GM12878 (cell line): Measurements from ENCODE around the gene KRTAP12-1.

ENCODE experiments used
- CREM ChIP-seq: IDR thresholded peaks from 2 replicates; pipeline ENCODE4 v1.6.1; 2014; ENCODE audit warnings: antibody characterized with exemption, low read depth
- POLR2AphosphoS5 ChIP-seq: IDR thresholded peaks from 2 replicates; pipeline ENCODE4 v1.6.1; 2011; ENCODE audit warnings: mild to moderate bottlenecking, low read length, inconsistent platforms

- TF ChIP-seq CREM: no peak
- TF ChIP-seq POLR2AphosphoS5: no peak
Measured at GRCh38 chr21:44696572-44696971, 14.6 kb upstream of the KRTAP12-1 start.
